HFFc6 (cell line): ENCODE data around the gene STEAP3. TPM values are rescaled to one million over a fixed set of nuclear protein-coding genes. Genes with fewer than 3 reads are reported as not detected.
A peak's percentile ranks its signal among the peaks of the same experiment; 100 is the strongest.

ENCODE experiments used
- DNase-seq: peaks from one replicate; pipeline ENCODE4 v3.0.0-alpha.2; 2018
- H3K27ac Mint-ChIP-seq: 2 replicates; pipeline ENCODE4 v1.8.0; 2020; ENCODE audit warnings: mild to moderate bottlenecking, mixed read lengths
- H3K27me3 Mint-ChIP-seq: 2 replicates; pipeline ENCODE4 v1.8.0; 2021; ENCODE audit warnings: mild to moderate bottlenecking, moderate library complexity, mixed read lengths; ENCODE audit not compliant: insufficient read depth
- H3K36me3 Mint-ChIP-seq: 2 replicates; pipeline ENCODE4 v1.8.0; 2021; ENCODE audit warnings: low read depth, mixed read lengths
- H3K4me1 Mint-ChIP-seq: 2 replicates; pipeline ENCODE4 v1.8.0; 2020; ENCODE audit warnings: low read depth, mixed read lengths
- H3K4me3 Mint-ChIP-seq: 2 replicates; pipeline ENCODE4 v1.8.0; 2020; ENCODE audit warnings: mild to moderate bottlenecking, moderate library complexity, mixed read lengths
- H3K9me3 Mint-ChIP-seq: 2 replicates; pipeline ENCODE4 v1.8.0; 2020; ENCODE audit warnings: mild to moderate bottlenecking, mixed read lengths
- CTCF ChIP-seq: fragments of 200-600 bp; sonication (generic); IDR thresholded peaks from 2 replicates; pipeline ENCODE4 v1.5.0; 2021; ENCODE audit warnings: antibody characterized with exemption, mild to moderate bottlenecking
- total RNA-seq, 6 experiments: library from RNA; stranded (reverse); fragmentation: NEBNext Ultra II Directional; extraction: Animal tissue kit (Norgen Biotek cat#: 25700); gene quantifications; 2 replicates in 1 of 6; 3 replicates in 5 of 6; pipeline ENCODE4 v1.2.3, GENCODE V29; 2021

STEAP3 gene
- total RNA-seq, 6 experiments from 2014 or later = 20.7 to 37.3 (median 30.9) TPM

GRCh38 chr2:119282996-119283511 is 59.4 kb downstream of the STEAP3 start:
- Mint-ChIP-seq H3K4me3 (no peak overlapping the region), H3K9me3 (no peaks in the 10 kb centered on the region), H3K36me3 (no peaks in the 10 kb centered on the region), H3K4me1 (peaks cover 13% of the 10 kb centered on the region), H3K27ac (no peak overlapping the region), H3K27me3 (peaks cover 2% of the 10 kb centered on the region)
- no peak for DNase-seq
- no peak for TF ChIP-seq CTCF

- Mint-ChIP-seq H3K36me3 (no peaks in the 10 kb centered on the region), H3K27ac (peak overlapping the region; percentile 73), H3K27me3 (peaks cover 2% of the 10 kb centered on the region), H3K4me3 (peak overlapping the region; percentile 65), H3K4me1 (peaks cover 13% of the 10 kb centered on the region), H3K9me3 (no peaks in the 10 kb centered on the region)
- peak; percentile 92 for DNase-seq
- no peak for TF ChIP-seq CTCF
Observed at GRCh38 chr2:119283873-119284331, 60.3 kb downstream of the STEAP3 start.

GRCh38 chr2:119286661-119287060 is 63.0 kb downstream of the STEAP3 start:
- Mint-ChIP-seq H3K4me3 (no peak overlapping the region), H3K27ac (no peak overlapping the region), H3K4me1 (peaks cover 13% of the 10 kb centered on the region), H3K36me3 (no peaks in the 10 kb centered on the region), H3K9me3 (no peaks in the 10 kb centered on the region), H3K27me3 (peaks cover 2% of the 10 kb centered on the region)
- no peak for TF ChIP-seq CTCF
- DNase-seq = no peak

- no peaks in the 10 kb centered on the region for H3K36me3 Mint-ChIP-seq
- no peak overlapping the region for H3K4me3 Mint-ChIP-seq
Observed at GRCh38 chr2:119288576-119288975, 64.9 kb downstream of the STEAP3 start.

GRCh38 chr2:119289093-119289492 is 65.5 kb downstream of the STEAP3 start:
- TF ChIP-seq CTCF = no peak
- no peak for DNase-seq
- no peaks in the 10 kb centered on the region for H3K36me3 Mint-ChIP-seq
- H3K27me3 Mint-ChIP-seq = peaks cover 7% of the 10 kb centered on the region
- H3K9me3 Mint-ChIP-seq = no peaks in the 10 kb centered on the region
- no peak overlapping the region for H3K27ac Mint-ChIP-seq
- H3K4me3 Mint-ChIP-seq = no peak overlapping the region
- peaks cover 12% of the 10 kb centered on the region for H3K4me1 Mint-ChIP-seq

More at GRCh38 chr2:119288576-119288975, 64.9 kb downstream of the STEAP3 start:
- H3K27ac Mint-ChIP-seq = no peak overlapping the region
- TF ChIP-seq CTCF = no peak
- no peak for DNase-seq
- H3K27me3 Mint-ChIP-seq = peaks cover 7% of the 10 kb centered on the region
- peaks cover 18% of the 10 kb centered on the region for H3K4me1 Mint-ChIP-seq
- no peaks in the 10 kb centered on the region for H3K9me3 Mint-ChIP-seq
